ENCODE data around the gene PIK3AP1.

Gene PIK3AP1

GRCh38 chr10:96664563-96664962 is 55.8 kb downstream of the PIK3AP1 start:
- no peak for TF ChIP-seq POLR2AphosphoS5 (IDR thresholded peaks at IDR 0.05; ENCODE audit: low read depth)
- TF ChIP-seq GABPA (IDR thresholded peaks at IDR 0.05; ENCODE audit: low read depth): no peak

GRCh38 chr10:96663797-96664196 is 56.5 kb downstream of the PIK3AP1 start:
- no peak for TF ChIP-seq CTCF (IDR thresholded peaks at IDR 0.05; ENCODE audit: insufficient read depth, low read length)

More at GRCh38 chr10:96664563-96664962, 55.8 kb downstream of the PIK3AP1 start:
- Histone ChIP-seq H3K27me3 (ENCODE audit: insufficient read depth, poor library complexity, severe bottlenecking) (no peaks in the 10 kb centered on the region), H3K27ac (replicated peaks) (no peak overlapping the region), H3K4me3 (replicated peaks; ENCODE audit: insufficient read depth, low read length) (no peak overlapping the region)
- DNase-seq (ENCODE audit: low read depth in 1 of 2, low spot score in 1 of 2): peak in 1 of 2 experiments; percentile 60

GRCh38 chr10:96661632-96662031 is 58.7 kb downstream of the PIK3AP1 start:
- Histone ChIP-seq H3K27ac (replicated peaks) (no peak overlapping the region), H3K27me3 (ENCODE audit: insufficient read depth, poor library complexity, severe bottlenecking) (no peaks in the 10 kb centered on the region), H3K4me3 (replicated peaks; ENCODE audit: insufficient read depth, low read length) (no peak overlapping the region)
- no peak for TF ChIP-seq CTCF (IDR thresholded peaks at IDR 0.05; ENCODE audit: insufficient read depth, low read length)
- TF ChIP-seq REST (IDR thresholded peaks at IDR 0.05; ENCODE audit: insufficient replicate concordance, low read depth): no peak
- no peak for TF ChIP-seq POLR2AphosphoS5 (IDR thresholded peaks at IDR 0.05; ENCODE audit: low read depth)
- TF ChIP-seq GABPA (IDR thresholded peaks at IDR 0.05; ENCODE audit: low read depth): no peak
- no peak for TF ChIP-seq SPI1 (IDR thresholded peaks at IDR 0.05; ENCODE audit: borderline replicate concordance, low read depth)
- DNase-seq (ENCODE audit: low read depth in 1 of 2, low spot score in 1 of 2): no peak

More at GRCh38 chr10:96663797-96664196, 56.5 kb downstream of the PIK3AP1 start:
- no peak for DNase-seq (ENCODE audit: low read depth in 1 of 2, low spot score in 1 of 2)
- no peaks in the 10 kb centered on the region for H3K27me3 ChIP-seq (ENCODE audit: insufficient read depth, poor library complexity, severe bottlenecking)
- peak overlapping the region; percentile 1; the same call in 1 of the 2 replicates for H3K27ac ChIP-seq (replicated peaks)
- H3K4me3 ChIP-seq (replicated peaks; ENCODE audit: insufficient read depth, low read length): no peak overlapping the region

- TF ChIP-seq SPI1 (IDR thresholded peaks at IDR 0.05; ENCODE audit: borderline replicate concordance, low read depth) (no peak), POLR2AphosphoS5 (IDR thresholded peaks at IDR 0.05; ENCODE audit: low read depth) (no peak), CTCF (IDR thresholded peaks at IDR 0.05; ENCODE audit: insufficient read depth, low read length) (no peak), GABPA (IDR thresholded peaks at IDR 0.05; ENCODE audit: low read depth) (no peak), REST (IDR thresholded peaks at IDR 0.05; ENCODE audit: insufficient replicate concordance, low read depth) (no peak)
- peak overlapping the region; percentile 5; the same call in 1 of the 2 replicates for H3K27ac ChIP-seq (replicated peaks)
- H3K4me3 ChIP-seq (replicated peaks; ENCODE audit: insufficient read depth, low read length): no peak overlapping the region
- DNase-seq (ENCODE audit: low read depth in 1 of 2, low spot score in 1 of 2): peak in 1 of 2 experiments; percentile 60
- H3K27me3 ChIP-seq (ENCODE audit: insufficient read depth, poor library complexity, severe bottlenecking): no peaks in the 10 kb centered on the region
Measured at GRCh38 chr10:96660297-96660696, 60.0 kb downstream of the PIK3AP1 start.
